Measurements from ENCODE around the gene LAMB1.

LAMB1 gene

GRCh38 chr7:107917763-107918651 lies 85.0 kb downstream of the LAMB1 start:
- H3K27ac ChIP-seq: peak overlapping the region; percentile 19
- no peak overlapping the region for H3K4me3 ChIP-seq (ENCODE audit: low read depth in 1 of 2, low read length in 1 of 2)
- H3K9me3 ChIP-seq: no peaks in the 10 kb centered on the region
- H3K36me3 ChIP-seq: peaks cover 57% of the 10 kb centered on the region
- H3K27me3 ChIP-seq: no peaks in the 10 kb centered on the region
- H3K4me1 ChIP-seq (ENCODE audit: control insufficient read depth in 1 of 2, insufficient read depth in 1 of 2, low read depth in 1 of 2, low read length in 1 of 2): peaks cover 27 to 43% of the 10 kb centered on the region in 2 experiments
- no peak for TF ChIP-seq CTCF (IDR thresholded peaks at IDR 0.05)

- Histone ChIP-seq H3K27ac (peak overlapping the region; percentile 81), H3K4me3 (ENCODE audit: low read depth in 1 of 2, low read length in 1 of 2) (no peak overlapping the region), H3K36me3 (peaks cover 48% of the 10 kb centered on the region), H3K27me3 (no peaks in the 10 kb centered on the region), H3K4me1 (ENCODE audit: control insufficient read depth in 1 of 2, insufficient read depth in 1 of 2, low read depth in 1 of 2, low read length in 1 of 2) (peaks cover 27 to 38% of the 10 kb centered on the region in 2 experiments), H3K9me3 (no peaks in the 10 kb centered on the region)
- no peak for TF ChIP-seq CTCF (IDR thresholded peaks at IDR 0.05)
Observed at GRCh38 chr7:107915541-107915940, 87.4 kb downstream of the LAMB1 start.

- no peaks in the 10 kb centered on the region for H3K9me3 ChIP-seq
- no peaks in the 10 kb centered on the region for H3K27me3 ChIP-seq
- peak overlapping the region; percentile 81 for H3K27ac ChIP-seq
- no peak overlapping the region for H3K4me3 ChIP-seq (ENCODE audit: low read depth in 1 of 2, low read length in 1 of 2)
- peaks cover 27 to 38% of the 10 kb centered on the region in 2 experiments for H3K4me1 ChIP-seq (ENCODE audit: control insufficient read depth in 1 of 2, insufficient read depth in 1 of 2, low read depth in 1 of 2, low read length in 1 of 2)
- TF ChIP-seq CTCF (IDR thresholded peaks at IDR 0.05): no peak
- H3K36me3 ChIP-seq: peaks cover 45% of the 10 kb centered on the region
Observed at GRCh38 chr7:107914831-107915230, 88.1 kb downstream of the LAMB1 start.

GRCh38 chr7:107913851-107914250 lies 89.1 kb downstream of the LAMB1 start:
- Histone ChIP-seq H3K27me3 (no peaks in the 10 kb centered on the region), H3K27ac (peak overlapping the region; percentile 81), H3K36me3 (peaks cover 37% of the 10 kb centered on the region), H3K9me3 (no peaks in the 10 kb centered on the region), H3K4me1 (ENCODE audit: control insufficient read depth in 1 of 2, insufficient read depth in 1 of 2, low read depth in 1 of 2, low read length in 1 of 2) (peaks cover 27 to 38% of the 10 kb centered on the region in 2 experiments), H3K4me3 (ENCODE audit: low read depth in 1 of 2, low read length in 1 of 2) (no peak overlapping the region)
- no peak for TF ChIP-seq CTCF (IDR thresholded peaks at IDR 0.05)

GRCh38 chr7:107911981-107912380 lies 91.0 kb downstream of the LAMB1 start:
- no peak overlapping the region for H3K27ac ChIP-seq
- peaks cover 40 to 54% of the 10 kb centered on the region in 2 experiments for H3K4me1 ChIP-seq (ENCODE audit: control insufficient read depth in 1 of 2, insufficient read depth in 1 of 2, low read depth in 1 of 2, low read length in 1 of 2)
- H3K27me3 ChIP-seq: no peaks in the 10 kb centered on the region
- TF ChIP-seq CTCF (IDR thresholded peaks at IDR 0.05): no peak
- no peaks in the 10 kb centered on the region for H3K9me3 ChIP-seq
- H3K4me3 ChIP-seq (ENCODE audit: low read depth in 1 of 2, low read length in 1 of 2): no peak overlapping the region
- H3K36me3 ChIP-seq: peaks cover 18% of the 10 kb centered on the region
